ENCODE data around the gene MTUS2. TPM values are rescaled to one million over a fixed set of nuclear protein-coding genes. Genes with fewer than 3 reads are reported as not detected.

MTUS2 gene
- polyA plus RNA-seq, 6 donors from 2014 or later = 0.06 TPM; not detected in 5

GRCh38 chr13:29284726-29285125, 464.6 kb downstream of the MTUS2 start:
- Mint-ChIP-seq H3K36me3 (no peaks in the 10 kb centered on the region), H3K4me3 (no peak overlapping the region), H3K9me3 (no peaks in the 10 kb centered on the region), H3K27ac (no peak overlapping the region), H3K4me1 (no peaks in the 10 kb centered on the region), H3K27me3 (peaks cover 20 to 26% (median 21%) of the 10 kb centered on the region in 3 donors)
- ATAC-seq (ENCODE audit: low read depth in 2 of 2) = no peak
- DNase-seq = no peak

- Mint-ChIP-seq H3K4me1 (no peaks in the 10 kb centered on the region), H3K27ac (no peak overlapping the region), H3K4me3 (no peak overlapping the region), H3K9me3 (peaks cover 0 to 3% (median 0%) of the 10 kb centered on the region in 7 donors), H3K36me3 (no peaks in the 10 kb centered on the region), H3K27me3 (peaks cover 22 to 28% (median 24%) of the 10 kb centered on the region in 3 donors)
- ATAC-seq (ENCODE audit: low read depth in 2 of 2) (no peak), DNase-seq (no peak)
Measured at GRCh38 chr13:29287237-29287636, 467.1 kb downstream of the MTUS2 start.

DNA sequence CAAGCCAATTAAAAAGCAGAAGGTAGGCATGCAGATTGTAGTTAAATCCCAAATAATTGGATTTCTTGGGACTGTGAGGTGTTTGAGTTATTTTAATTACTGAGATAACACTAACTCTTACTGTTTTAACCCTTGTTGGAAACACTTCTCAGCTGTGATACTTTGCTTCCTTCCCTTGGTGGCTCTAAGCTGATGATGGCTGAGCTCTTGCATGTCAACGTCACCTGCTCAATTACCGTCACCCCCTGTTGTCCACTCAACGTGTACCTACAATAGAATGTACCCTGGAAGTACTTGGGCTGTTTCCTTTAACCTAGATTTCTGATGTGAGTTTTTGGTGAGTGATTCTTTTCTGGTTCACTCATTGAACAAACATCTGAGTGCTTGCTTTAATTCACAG, 471.9 kb downstream of the MTUS2 start:
- H3K9me3 Mint-ChIP-seq = peaks cover 0 to 20% (median 7%) of the 10 kb centered on the region in 7 donors
- H3K4me1 Mint-ChIP-seq = no peaks in the 10 kb centered on the region
- no peak overlapping the region for H3K27ac Mint-ChIP-seq
- H3K27me3 Mint-ChIP-seq = peaks cover 10 to 23% (median 22%) of the 10 kb centered on the region in 3 donors
- DNase-seq (no peak), ATAC-seq (ENCODE audit: low read depth in 2 of 2) (no peak)
- H3K36me3 Mint-ChIP-seq = no peaks in the 10 kb centered on the region
- no peak overlapping the region for H3K4me3 Mint-ChIP-seq

- ATAC-seq (ENCODE audit: low read depth in 2 of 2) (no peak), DNase-seq (no peak)
- Mint-ChIP-seq H3K4me3 (no peak overlapping the region), H3K27me3 (peaks cover 12 to 21% (median 21%) of the 10 kb centered on the region in 3 donors), H3K36me3 (no peaks in the 10 kb centered on the region), H3K9me3 (peaks cover 0 to 20% (median 7%) of the 10 kb centered on the region in 7 donors), H3K4me1 (no peaks in the 10 kb centered on the region), H3K27ac (no peak overlapping the region)
Measured at GRCh38 chr13:29294821-29295220, 474.7 kb downstream of the MTUS2 start.

GRCh38 chr13:29301027-29301426, 480.9 kb downstream of the MTUS2 start:
- no peak overlapping the region for H3K27ac Mint-ChIP-seq
- no peak for ATAC-seq (ENCODE audit: low read depth in 2 of 2)
- peaks cover 16 to 19% of the 10 kb centered on the region in 2 donors for H3K36me3 Mint-ChIP-seq
- H3K27me3 Mint-ChIP-seq = peaks cover 12 to 22% (median 13%) of the 10 kb centered on the region in 3 donors
- H3K4me3 Mint-ChIP-seq = no peak overlapping the region
- H3K4me1 Mint-ChIP-seq = no peaks in the 10 kb centered on the region
- H3K9me3 Mint-ChIP-seq = peaks cover 14 to 43% (median 28%) of the 10 kb centered on the region in 7 donors
- DNase-seq = no peak

GRCh38 chr13:29304148-29304547, 484.0 kb downstream of the MTUS2 start:
- peaks cover 16 to 19% of the 10 kb centered on the region in 2 donors for H3K36me3 Mint-ChIP-seq
- H3K4me3 Mint-ChIP-seq = no peak overlapping the region
- DNase-seq = no peak
- H3K4me1 Mint-ChIP-seq = no peaks in the 10 kb centered on the region
- no peak overlapping the region for H3K27ac Mint-ChIP-seq
- H3K9me3 Mint-ChIP-seq = peaks cover 14 to 61% (median 46%) of the 10 kb centered on the region in 7 donors
- ATAC-seq (ENCODE audit: low read depth in 2 of 2) = no peak
- H3K27me3 Mint-ChIP-seq = peaks cover 5 to 29% (median 12%) of the 10 kb centered on the region in 3 donors

DNA sequence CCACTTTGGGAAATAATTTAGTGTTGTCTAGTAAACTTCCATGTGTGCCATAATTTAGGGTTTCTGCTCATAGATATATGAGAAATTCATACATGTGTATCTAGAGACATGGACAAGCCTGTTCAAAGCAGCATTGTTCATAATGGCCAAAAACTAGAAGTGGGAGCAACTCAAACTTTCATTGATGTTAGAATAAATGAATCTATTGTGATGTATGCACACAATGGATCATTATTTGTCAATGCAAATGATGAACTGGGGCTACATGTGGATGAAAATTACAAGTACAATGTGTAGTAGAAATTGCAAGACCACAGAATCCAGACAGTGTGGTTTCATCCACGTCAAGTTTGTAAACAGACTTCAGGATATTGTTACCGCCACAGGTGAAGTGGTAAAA, 490.7 kb downstream of the MTUS2 start:
- H3K27ac Mint-ChIP-seq = no peak overlapping the region
- H3K9me3 Mint-ChIP-seq = peaks cover 0 to 29% (median 14%) of the 10 kb centered on the region in 7 donors
- no peaks in the 10 kb centered on the region for H3K36me3 Mint-ChIP-seq
- peaks cover 6 to 18% (median 14%) of the 10 kb centered on the region in 3 donors for H3K27me3 Mint-ChIP-seq
- no peaks in the 10 kb centered on the region for H3K4me1 Mint-ChIP-seq
- no peak for DNase-seq
- H3K4me3 Mint-ChIP-seq = no peak overlapping the region
- ATAC-seq (ENCODE audit: low read depth in 2 of 2) = no peak

- H3K27me3 Mint-ChIP-seq = peaks cover 10 to 14% (median 11%) of the 10 kb centered on the region in 3 donors
- no peaks in the 10 kb centered on the region for H3K4me1 Mint-ChIP-seq
- ATAC-seq (ENCODE audit: low read depth in 2 of 2) (no peak), DNase-seq (no peak)
- no peak overlapping the region for H3K27ac Mint-ChIP-seq
- no peaks in the 10 kb centered on the region for H3K36me3 Mint-ChIP-seq
- H3K4me3 Mint-ChIP-seq = no peak overlapping the region
- peaks cover 0 to 4% (median 0%) of the 10 kb centered on the region in 7 donors for H3K9me3 Mint-ChIP-seq
Measured at GRCh38 chr13:29315847-29316246, 495.7 kb downstream of the MTUS2 start.

DNA sequence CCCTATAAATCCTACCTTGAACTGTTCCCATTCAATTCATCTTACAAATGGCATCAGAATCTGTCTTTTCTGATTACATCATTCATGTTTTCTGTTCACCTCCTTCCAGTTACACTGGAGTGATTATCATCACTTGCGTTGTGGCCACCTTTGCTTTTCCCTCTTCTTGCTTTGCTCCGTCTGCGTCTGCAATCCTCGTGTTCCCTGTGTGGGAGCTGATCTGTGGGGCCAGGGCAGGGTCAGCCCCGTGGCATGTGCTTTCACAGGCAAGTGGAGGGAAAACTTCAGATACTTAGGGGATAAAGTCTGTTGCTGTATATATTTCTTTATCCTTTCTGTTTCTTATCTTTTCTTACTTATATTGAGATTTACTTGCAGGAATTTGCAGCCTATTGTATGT, 497.7 kb downstream of the MTUS2 start:
- no peak for DNase-seq
- Mint-ChIP-seq H3K9me3 (peaks cover 0 to 7% (median 3%) of the 10 kb centered on the region in 7 donors), H3K4me3 (no peak overlapping the region), H3K27ac (no peak overlapping the region), H3K36me3 (no peaks in the 10 kb centered on the region), H3K27me3 (peaks cover 17 to 25% (median 23%) of the 10 kb centered on the region in 3 donors), H3K4me1 (no peaks in the 10 kb centered on the region)
- ATAC-seq (ENCODE audit: low read depth in 2 of 2) = no peak

GRCh38 chr13:29318741-29319140, 498.6 kb downstream of the MTUS2 start:
- Mint-ChIP-seq H3K36me3 (no peaks in the 10 kb centered on the region), H3K27me3 (peaks cover 17 to 29% (median 23%) of the 10 kb centered on the region in 3 donors), H3K4me3 (no peak overlapping the region), H3K9me3 (peaks cover 0 to 9% (median 3%) of the 10 kb centered on the region in 7 donors), H3K27ac (no peak overlapping the region), H3K4me1 (no peaks in the 10 kb centered on the region)
- ATAC-seq (ENCODE audit: low read depth in 2 of 2) (no peak), DNase-seq (no peak)

DNA sequence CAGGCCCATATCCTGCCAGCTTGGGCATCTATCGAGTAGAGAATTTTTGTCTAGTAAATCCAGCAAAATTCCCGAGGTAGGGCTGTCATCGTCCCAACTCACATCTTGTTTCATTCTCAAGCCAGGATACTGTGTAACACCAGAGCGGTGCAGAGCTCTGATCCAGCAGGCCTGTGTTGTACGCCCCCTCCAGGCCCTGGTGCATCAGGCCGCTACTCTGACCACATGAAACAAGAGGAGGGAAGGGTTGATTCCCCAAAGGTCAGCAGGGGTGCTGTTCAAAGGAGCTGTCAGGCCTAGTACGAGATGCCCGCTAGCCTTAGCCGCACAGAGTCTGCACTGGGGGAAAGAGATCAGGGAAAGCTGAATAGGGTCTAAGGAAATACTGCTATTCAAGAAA, 499.3 kb downstream of the MTUS2 start:
- no peaks in the 10 kb centered on the region for H3K4me1 Mint-ChIP-seq
- peaks cover 0 to 9% (median 3%) of the 10 kb centered on the region in 7 donors for H3K9me3 Mint-ChIP-seq

DNA sequence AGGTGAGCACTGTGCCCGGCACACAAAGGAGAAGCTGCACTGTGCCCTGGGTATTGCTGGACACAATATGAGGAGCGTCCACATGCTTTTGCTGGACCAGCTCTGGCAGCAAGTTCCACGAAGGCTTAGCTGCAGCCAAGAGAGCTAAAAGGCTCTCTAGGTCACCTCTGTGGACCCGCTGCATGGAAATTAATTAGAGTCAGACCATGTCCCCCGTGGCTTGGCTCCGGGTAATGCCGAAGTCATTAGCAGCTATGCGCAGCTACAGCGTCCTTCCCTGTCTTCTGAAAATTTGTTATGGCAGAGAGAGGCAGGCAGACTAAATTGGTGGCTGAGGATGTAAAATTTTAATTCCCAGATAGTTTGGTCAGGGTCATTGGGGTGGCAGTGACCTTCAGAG, 503.8 kb downstream of the MTUS2 start:
- no peak for DNase-seq
- H3K36me3 Mint-ChIP-seq = no peaks in the 10 kb centered on the region
- no peak overlapping the region for H3K4me3 Mint-ChIP-seq

More for the DNA sequence above, 499.3 kb downstream of the MTUS2 start:
- Mint-ChIP-seq H3K27ac (no peak overlapping the region), H3K4me3 (peak overlapping the region in 1 of 8 donors; percentile 13), H3K36me3 (no peaks in the 10 kb centered on the region), H3K27me3 (peaks cover 17 to 29% (median 23%) of the 10 kb centered on the region in 3 donors)
- DNase-seq (no peak), ATAC-seq (ENCODE audit: low read depth in 2 of 2) (no peak)

GRCh38 chr13:29324601-29325000, 504.5 kb downstream of the MTUS2 start:
- no peaks in the 10 kb centered on the region for H3K4me1 Mint-ChIP-seq
- no peaks in the 10 kb centered on the region for H3K36me3 Mint-ChIP-seq
- DNase-seq (no peak), ATAC-seq (ENCODE audit: low read depth in 2 of 2) (no peak)
- peaks cover 17 to 27% (median 20%) of the 10 kb centered on the region in 3 donors for H3K27me3 Mint-ChIP-seq
- no peak overlapping the region for H3K27ac Mint-ChIP-seq
- H3K4me3 Mint-ChIP-seq = no peak overlapping the region
- peaks cover 1 to 10% (median 7%) of the 10 kb centered on the region in 7 donors for H3K9me3 Mint-ChIP-seq

More for the DNA sequence above, 503.8 kb downstream of the MTUS2 start:
- H3K4me1 Mint-ChIP-seq = no peaks in the 10 kb centered on the region
- peaks cover 1 to 10% (median 7%) of the 10 kb centered on the region in 7 donors for H3K9me3 Mint-ChIP-seq
- ATAC-seq (ENCODE audit: low read depth in 2 of 2) = no peak
- H3K27ac Mint-ChIP-seq = no peak overlapping the region
- peaks cover 17 to 29% (median 23%) of the 10 kb centered on the region in 3 donors for H3K27me3 Mint-ChIP-seq

GRCh38 chr13:29328501-29328900, 508.4 kb downstream of the MTUS2 start:
- no peak overlapping the region for H3K4me3 Mint-ChIP-seq
- H3K36me3 Mint-ChIP-seq = peaks cover 0 to 4% of the 10 kb centered on the region in 2 donors
- H3K27ac Mint-ChIP-seq = no peak overlapping the region
- ATAC-seq (ENCODE audit: low read depth in 2 of 2) (no peak), DNase-seq (no peak)
- peaks cover 0 to 18% (median 11%) of the 10 kb centered on the region in 7 donors for H3K9me3 Mint-ChIP-seq
- peaks cover under 1 to 14% (median 2%) of the 10 kb centered on the region in 3 donors for H3K27me3 Mint-ChIP-seq
- H3K4me1 Mint-ChIP-seq = no peaks in the 10 kb centered on the region

All from naive B cell (primary cell).